ENCODE measurements around the gene MUC6. TPM values are rescaled to one million over a fixed set of nuclear protein-coding genes. Genes with fewer than 3 reads are reported as not detected.

Gene MUC6
- total RNA-seq, 1 experiment from 2014 or later: not detected

DNA sequence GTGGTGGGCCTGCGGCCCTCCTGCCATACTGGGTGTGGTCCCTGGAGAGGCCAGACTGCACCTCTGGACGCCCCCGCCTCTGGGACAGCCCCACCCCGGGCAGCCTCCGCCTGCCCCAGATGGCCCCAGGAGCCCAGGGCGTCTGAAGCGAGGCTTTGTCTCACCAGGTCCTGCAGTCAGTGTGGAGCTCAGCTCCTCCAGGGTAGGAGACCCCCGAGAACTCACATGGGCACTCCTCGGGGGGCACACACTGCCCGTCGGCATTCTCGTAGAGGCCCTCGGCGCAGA lies 10.4 kb downstream of the MUC6 start:
- H2BK5ac ChIP-seq (ENCODE audit: insufficient read length, low read length): no peak overlapping the region
- Mint-ChIP-seq H3K4me1 (no peaks in the 10 kb centered on the region), H3K4me3 (no peak overlapping the region), H3K9me3 (no peaks in the 10 kb centered on the region), H3K27me3 (ENCODE audit: low read depth) (no peaks in the 10 kb centered on the region), H3K36me3 (ENCODE audit: insufficient read depth in 1 of 3, low read depth in 3 of 3) (no peaks in the 10 kb centered on the region; a peak in 1 of 7 replicates), H3K27ac (no peak overlapping the region)
- no peak overlapping the region for H2BK15ac ChIP-seq (ENCODE audit: low read depth, low read length)
- no peaks in the 10 kb centered on the region for H3K9me3 ChIP-seq (ENCODE audit: control insufficient read depth, low read depth, low read length)
- no peak overlapping the region for H3K18ac ChIP-seq (ENCODE audit: insufficient read length, low read depth, low read length)
- no peak overlapping the region for H4K5ac ChIP-seq (ENCODE audit: insufficient read length, low read depth, low read length)
- no peak overlapping the region for H4K91ac ChIP-seq (ENCODE audit: insufficient read length, low read depth, low read length)
- no peak overlapping the region for H2AK5ac ChIP-seq (ENCODE audit: insufficient read length, low read length)
- no peak overlapping the region for H2AFZ ChIP-seq (ENCODE audit: low read length)
- no peak overlapping the region for H3K27ac ChIP-seq (ENCODE audit: insufficient read length, low read depth, low read length)
- no peak overlapping the region for H3K23ac ChIP-seq (ENCODE audit: insufficient read length, low read depth, low read length)
- no peaks in the 10 kb centered on the region for H3K79me2 ChIP-seq (ENCODE audit: insufficient read depth, low read length)
- H4K20me1 ChIP-seq (ENCODE audit: control insufficient read depth, insufficient read depth, insufficient read length): no peaks in the 10 kb centered on the region
- H4K8ac ChIP-seq (replicated peaks; ENCODE audit: insufficient read length, low read depth, low read length): no peak overlapping the region
- no peak overlapping the region for H3K4me2 ChIP-seq (ENCODE audit: insufficient read depth, insufficient read length, low read length)
- no peak overlapping the region for H2BK12ac ChIP-seq (ENCODE audit: insufficient read length, low read depth, low read length)
- H3K56ac ChIP-seq (ENCODE audit: insufficient read length, low read depth, low read length): no peak overlapping the region
- no peaks in the 10 kb centered on the region for H3K27me3 ChIP-seq (ENCODE audit: insufficient read depth, low read length)
- no peaks in the 10 kb centered on the region for H3K4me1 ChIP-seq (ENCODE audit: insufficient read depth, low read length)
- no peak overlapping the region for H2BK120ac ChIP-seq (ENCODE audit: low read depth, low read length, poor library complexity, severe bottlenecking)
- no peak overlapping the region for H3K14ac ChIP-seq (ENCODE audit: insufficient read depth, low read length)
- no peak overlapping the region for H3K4ac ChIP-seq (ENCODE audit: low read depth, low read length)
- no peak for DNase-seq
- no peak overlapping the region for H3T11ph ChIP-seq (ENCODE audit: low read length)
- H2BK20ac ChIP-seq (ENCODE audit: low read depth, low read length, poor library complexity, severe bottlenecking): no peak overlapping the region
- H3K23me2 ChIP-seq (ENCODE audit: insufficient read length, low read depth, low read length, poor library complexity, severe bottlenecking): no peaks in the 10 kb centered on the region
- WGBS (ENCODE audit: extremely low coverage, insufficient read length, low lambda C conversion rate): no CpG with 5 or more reads among the region's 14 CpGs
- no peaks in the 10 kb centered on the region for H3K79me1 ChIP-seq (ENCODE audit: insufficient read depth, low read depth, low read length, poor library complexity, severe bottlenecking)
- no peak overlapping the region for H3K9ac ChIP-seq (ENCODE audit: extremely low read depth, insufficient read length, low read length)
- TF ChIP-seq CTCF (conservative IDR thresholded peaks at IDR 0.05): no peak

Measured in H9 (cell line).